ENCODE results near the gene C2CD5. TPM values are rescaled to one million over a fixed set of nuclear protein-coding genes. Genes with fewer than 3 reads are reported as not detected.
"Not testable (repeated sequence)": the region's sequence is repeated elsewhere in the genome, so short reads cannot be mapped to it uniquely, and the experiment has no call there.

The C2CD5 gene
- total RNA-seq, 2 experiments from 2014 or later, result 52.6 to 52.7 TPM

GRCh38 chr12:22488478-22488877 is 55.9 kb downstream of the C2CD5 start:
- ChIA-PET CTCF (no interaction called here), POLR2A (no interaction called here)
- Mint-ChIP-seq H3K36me3 (ENCODE audit: low read depth) (peaks cover 58% of the 10 kb centered on the region), H3K4me3 (no peak overlapping the region), H3K4me1 (no peaks in the 10 kb centered on the region), H3K9me3 (peaks cover 2% of the 10 kb centered on the region), H3K27me3 (no peaks in the 10 kb centered on the region), H3K27ac (no peak overlapping the region)
- no peak for DNase-seq

DNA sequence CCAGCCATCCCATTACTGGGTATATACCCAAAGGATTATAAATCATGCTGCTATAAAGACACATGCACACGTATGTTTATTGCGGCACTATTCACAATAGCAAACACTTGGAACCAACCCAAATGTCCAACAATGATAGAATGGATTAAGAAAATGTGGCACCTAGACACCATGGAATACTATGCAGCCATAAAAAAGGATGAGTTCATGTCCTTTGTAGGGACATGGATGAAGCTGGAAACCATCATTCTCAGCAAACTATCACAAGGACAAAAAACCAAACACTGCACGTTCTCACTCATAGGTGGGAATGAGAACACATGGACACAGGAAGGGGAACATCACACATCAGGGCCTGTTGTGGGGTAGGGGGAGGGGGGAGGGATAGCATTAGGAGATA is 56.7 kb downstream of the C2CD5 start:
- H3K4me1 Mint-ChIP-seq, H3K27me3 Mint-ChIP-seq, H3K4me3 Mint-ChIP-seq, CTCF ChIA-PET, H3K9me3 Mint-ChIP-seq, H3K27ac Mint-ChIP-seq, DNase-seq, POLR2A ChIA-PET: not testable (repeated sequence)
- peaks cover 58% of the 10 kb centered on the region for H3K36me3 Mint-ChIP-seq (ENCODE audit: low read depth)

- H3K27ac Mint-ChIP-seq, result no peak overlapping the region
- peaks cover 46% of the 10 kb centered on the region for H3K36me3 Mint-ChIP-seq (ENCODE audit: low read depth)
- no peaks in the 10 kb centered on the region for H3K9me3 Mint-ChIP-seq
- DNase-seq, result no peak
- CTCF ChIA-PET, result no interaction called here
- H3K4me1 Mint-ChIP-seq, result peaks cover 17% of the 10 kb centered on the region
- no peaks in the 10 kb centered on the region for H3K27me3 Mint-ChIP-seq
- POLR2A ChIA-PET, result no interaction called here
- H3K4me3 Mint-ChIP-seq, result no peak overlapping the region
Observed at GRCh38 chr12:22481547-22482104, 62.7 kb downstream of the C2CD5 start.

DNA sequence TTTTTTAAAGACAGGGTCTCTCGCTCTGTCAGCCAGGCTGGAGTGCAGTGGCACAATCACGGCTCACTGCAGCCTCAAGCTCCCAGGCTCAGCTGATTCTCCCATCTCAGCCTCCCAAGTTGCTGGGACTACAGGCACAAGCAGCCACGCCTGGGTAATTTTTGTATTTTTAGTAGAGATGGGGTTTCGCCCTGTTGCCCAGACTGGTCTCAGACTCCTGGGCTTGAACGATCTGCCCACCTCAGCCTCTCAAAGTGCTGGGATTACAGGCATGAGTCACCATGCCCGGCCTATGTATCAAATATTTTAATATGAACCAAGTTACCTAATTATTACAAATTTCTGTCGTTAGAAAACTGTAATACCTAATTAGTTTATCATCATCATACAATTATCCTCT is 63.5 kb downstream of the C2CD5 start:
- H3K4me3 Mint-ChIP-seq, H3K27ac Mint-ChIP-seq, H3K27me3 Mint-ChIP-seq, POLR2A ChIA-PET, DNase-seq, H3K9me3 Mint-ChIP-seq: not testable (repeated sequence)
- CTCF ChIA-PET, result interaction anchor here (0.5 kb wide), 1 partner anchor 145 kb away, joined by 3 read pairs; no protein-coding TSS in a partner anchor
- Mint-ChIP-seq H3K36me3 (ENCODE audit: low read depth) (peaks cover 42% of the 10 kb centered on the region), H3K4me1 (peaks cover 17% of the 10 kb centered on the region)

DNA sequence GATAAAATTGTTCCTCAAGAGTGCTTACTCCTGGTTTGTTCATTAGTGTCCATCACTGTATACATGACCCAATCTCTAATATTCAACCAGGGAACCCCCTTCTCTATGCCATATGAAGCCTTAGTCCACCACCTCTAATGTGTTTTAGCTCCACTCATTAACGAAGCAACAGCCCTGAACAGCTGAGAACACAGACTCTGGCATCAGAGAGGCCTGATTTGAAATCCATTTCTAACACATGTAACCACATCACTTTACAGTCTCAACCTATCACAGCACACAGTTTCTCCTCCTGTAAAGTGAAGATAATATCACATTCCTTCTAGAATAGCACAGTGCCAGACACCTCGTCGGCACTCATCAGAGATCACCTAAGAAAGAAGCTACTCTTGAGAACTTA is 64.3 kb downstream of the C2CD5 start:
- peaks cover 17% of the 10 kb centered on the region for H3K4me1 Mint-ChIP-seq

DNA sequence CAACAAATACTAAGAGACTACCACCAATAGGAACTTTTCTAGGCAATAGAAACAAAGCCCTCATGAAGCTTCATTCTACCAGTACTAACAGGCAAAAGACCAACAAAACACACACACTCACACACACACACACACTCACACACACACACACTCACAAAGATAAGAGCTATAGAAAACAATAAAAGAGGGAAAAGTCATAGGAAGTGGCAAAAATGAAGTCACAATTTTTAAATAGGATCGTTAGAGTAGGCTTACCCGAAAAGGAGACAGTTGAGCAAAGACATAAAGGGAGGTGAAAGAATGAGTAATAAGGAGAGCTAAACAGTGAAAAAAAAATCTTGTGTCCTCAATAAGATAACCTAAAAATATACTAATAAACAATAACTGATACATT is 66.5 kb downstream of the C2CD5 start:
- H3K4me3 Mint-ChIP-seq, result no peak overlapping the region
- DNase-seq, result no peak
- ChIA-PET POLR2A (no interaction called here), CTCF (interaction anchor here (0.8 kb wide), 1 partner anchor 18 kb away, joined by 3 read pairs; no protein-coding TSS in a partner anchor)
- no peaks in the 10 kb centered on the region for H3K27me3 Mint-ChIP-seq
- peaks cover 25% of the 10 kb centered on the region for H3K4me1 Mint-ChIP-seq
- H3K27ac Mint-ChIP-seq, result peak overlapping the region; percentile 16
- no peaks in the 10 kb centered on the region for H3K9me3 Mint-ChIP-seq
- H3K36me3 Mint-ChIP-seq (ENCODE audit: low read depth), result peaks cover 34% of the 10 kb centered on the region

More for the DNA sequence above, 64.3 kb downstream of the C2CD5 start:
- no peaks in the 10 kb centered on the region for H3K9me3 Mint-ChIP-seq
- no peak overlapping the region for H3K27ac Mint-ChIP-seq
- peaks cover 41% of the 10 kb centered on the region for H3K36me3 Mint-ChIP-seq (ENCODE audit: low read depth)
- DNase-seq, result no peak
- ChIA-PET CTCF (interaction anchor here (0.5 to 1.0 kb wide), 2 partner anchors 20 to 145 kb away, joined by 3 to 4 read pairs; no protein-coding TSS in a partner anchor), POLR2A (no interaction called here)
- no peaks in the 10 kb centered on the region for H3K27me3 Mint-ChIP-seq
- no peak overlapping the region for H3K4me3 Mint-ChIP-seq

- ChIA-PET POLR2A (no interaction called here), CTCF (interaction anchor here (0.8 to 0.9 kb wide), 2 partner anchors 17 to 18 kb away, joined by 3 read pairs; no protein-coding TSS in a partner anchor)
- Mint-ChIP-seq H3K27ac (peak overlapping the region; percentile 16), H3K27me3 (no peaks in the 10 kb centered on the region), H3K36me3 (ENCODE audit: low read depth) (peaks cover 30% of the 10 kb centered on the region), H3K4me3 (no peak overlapping the region), H3K4me1 (peaks cover 25% of the 10 kb centered on the region), H3K9me3 (no peaks in the 10 kb centered on the region)
- no peak for DNase-seq
Observed at GRCh38 chr12:22477166-22477893, 67.0 kb downstream of the C2CD5 start.

DNA sequence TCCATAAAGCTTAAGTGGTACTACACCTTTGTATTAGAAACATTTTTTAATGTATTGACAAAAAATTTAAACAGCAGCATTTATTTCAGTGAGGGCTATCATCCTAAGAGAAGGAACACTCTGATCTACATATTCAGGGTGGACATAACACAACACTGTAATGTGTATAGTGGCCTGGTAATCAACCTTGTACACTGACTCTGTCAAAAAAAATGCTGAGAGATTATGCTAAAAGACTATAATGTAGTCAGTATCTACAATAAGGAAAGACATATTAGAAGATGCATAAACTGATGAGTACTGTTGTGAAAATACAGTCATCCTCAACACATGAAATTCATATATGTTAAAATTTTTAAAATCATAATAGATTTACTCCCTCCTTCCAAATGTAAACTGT is 68.2 kb downstream of the C2CD5 start:
- H3K36me3 Mint-ChIP-seq (ENCODE audit: low read depth), result peaks cover 24% of the 10 kb centered on the region
- H3K4me3 Mint-ChIP-seq, result no peak overlapping the region
- ChIA-PET CTCF (interaction anchor here (0.9 kb wide), 1 partner anchor 16 kb away, joined by 3 read pairs; no protein-coding TSS in a partner anchor), POLR2A (interaction anchor here (0.9 kb wide), 1 partner anchor 67 kb away, joined by 3 read pairs; no protein-coding TSS in a partner anchor)
- H3K27me3 Mint-ChIP-seq, result no peaks in the 10 kb centered on the region
- DNase-seq, result no peak
- H3K4me1 Mint-ChIP-seq, result peaks cover 25% of the 10 kb centered on the region
- H3K27ac Mint-ChIP-seq, result no peak overlapping the region
- H3K9me3 Mint-ChIP-seq, result no peaks in the 10 kb centered on the region

DNA sequence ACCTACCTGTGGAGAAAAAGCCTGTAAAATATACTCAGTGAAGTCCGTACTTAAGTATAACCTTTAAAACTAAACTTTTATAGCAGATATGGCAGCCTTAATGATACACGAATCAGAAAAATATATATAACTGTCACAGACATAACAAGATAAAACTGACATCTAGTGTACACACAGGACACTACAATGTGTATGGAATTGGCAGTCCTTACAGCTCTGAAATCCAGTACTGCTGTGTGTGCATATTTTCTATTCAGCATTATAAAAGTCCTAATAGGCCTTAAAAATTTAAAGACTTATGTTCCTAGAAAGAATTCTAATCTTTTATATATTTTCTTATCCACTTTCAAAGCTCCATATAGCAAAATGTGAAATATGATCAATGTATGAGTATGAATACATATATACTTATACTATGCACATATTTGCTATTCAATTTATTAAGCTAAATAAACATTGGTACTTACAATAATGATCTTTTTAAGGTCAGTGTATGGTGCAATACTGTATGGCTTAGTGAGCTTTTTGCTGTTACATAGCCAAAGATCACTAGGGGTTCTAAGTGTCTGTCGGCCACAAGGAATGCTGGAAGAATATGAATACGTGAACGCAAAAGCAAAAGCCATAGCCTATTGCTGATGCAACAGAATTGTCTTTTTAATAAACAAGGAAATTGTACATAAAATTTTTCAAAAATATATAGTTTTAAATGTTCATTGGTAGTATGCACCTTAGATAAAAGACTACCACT is 69.2 kb downstream of the C2CD5 start:
- Mint-ChIP-seq H3K36me3 (ENCODE audit: low read depth) (peaks cover 30% of the 10 kb centered on the region), H3K27ac (no peak overlapping the region), H3K9me3 (no peaks in the 10 kb centered on the region), H3K4me1 (peaks cover 24% of the 10 kb centered on the region), H3K27me3 (no peaks in the 10 kb centered on the region), H3K4me3 (no peak overlapping the region)
- ChIA-PET CTCF (no interaction called here), POLR2A (interaction anchor here (0.5 to 0.9 kb wide), 2 partner anchors 33 to 66 kb away, joined by 3 read pairs; no protein-coding TSS in a partner anchor)
- DNase-seq, result no peak

DNA sequence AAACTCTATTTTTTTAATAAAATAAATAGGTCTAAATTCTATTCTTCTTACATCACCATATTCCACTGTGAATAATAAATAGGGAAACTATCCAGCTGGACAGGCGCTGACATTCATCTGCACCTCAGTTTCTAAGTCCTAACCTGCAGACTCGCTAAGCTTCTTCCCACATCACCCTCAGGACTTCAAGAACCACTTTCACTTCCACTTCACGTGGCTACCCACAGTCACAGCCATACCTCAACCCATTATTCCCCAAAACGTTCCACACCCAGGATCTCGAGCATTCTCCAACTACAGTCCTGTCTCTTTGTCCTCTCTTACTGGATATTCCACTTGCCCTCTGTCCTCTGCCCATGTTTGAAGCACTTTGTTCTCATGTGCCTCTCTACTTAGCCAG is 71.1 kb downstream of the C2CD5 start:
- ChIA-PET POLR2A (no interaction called here), CTCF (no interaction called here)
- no peak for DNase-seq
- Mint-ChIP-seq H3K9me3 (no peaks in the 10 kb centered on the region), H3K27ac (no peak overlapping the region), H3K27me3 (no peaks in the 10 kb centered on the region), H3K36me3 (ENCODE audit: low read depth) (peaks cover 34% of the 10 kb centered on the region), H3K4me1 (peaks cover 19% of the 10 kb centered on the region), H3K4me3 (no peak overlapping the region)

DNA sequence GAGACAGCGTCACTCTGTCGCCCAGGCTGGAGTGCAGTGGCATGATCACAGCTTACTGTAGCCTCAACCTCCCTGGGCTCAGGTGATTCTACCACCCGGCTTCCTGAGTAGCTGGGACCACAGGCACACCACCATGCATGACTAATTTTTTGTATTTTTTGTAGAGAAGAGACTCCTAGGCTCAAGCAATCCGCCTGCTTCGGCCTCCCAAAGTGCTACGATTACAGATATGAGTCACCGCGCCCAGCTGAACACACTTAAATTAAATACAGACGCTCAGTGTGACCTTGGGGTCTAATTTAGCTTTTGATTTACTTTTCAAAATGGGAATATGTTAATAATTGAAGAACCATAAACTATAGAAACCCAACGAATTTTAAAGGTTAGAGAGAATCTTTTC is 77.2 kb downstream of the C2CD5 start:
- no peak for DNase-seq
- H3K27me3 Mint-ChIP-seq, result no peaks in the 10 kb centered on the region
- peaks cover 27% of the 10 kb centered on the region for H3K36me3 Mint-ChIP-seq (ENCODE audit: low read depth)
- no peaks in the 10 kb centered on the region for H3K9me3 Mint-ChIP-seq
- H3K4me3 Mint-ChIP-seq, result no peak overlapping the region
- no peak overlapping the region for H3K27ac Mint-ChIP-seq
- H3K4me1 Mint-ChIP-seq, result no peaks in the 10 kb centered on the region
- ChIA-PET CTCF (interaction anchor here (3.5 kb wide), 1 partner anchor 9 kb away, joined by 26 read pairs; no protein-coding TSS in a partner anchor), POLR2A (no interaction called here)

- ChIA-PET POLR2A (no interaction called here), CTCF (no interaction called here)
- no peaks in the 10 kb centered on the region for H3K9me3 Mint-ChIP-seq
- H3K4me3 Mint-ChIP-seq, result no peak overlapping the region
- no peak for DNase-seq
- H3K27ac Mint-ChIP-seq, result no peak overlapping the region
- peaks cover 13% of the 10 kb centered on the region for H3K36me3 Mint-ChIP-seq (ENCODE audit: low read depth)
- H3K27me3 Mint-ChIP-seq, result no peaks in the 10 kb centered on the region
- no peaks in the 10 kb centered on the region for H3K4me1 Mint-ChIP-seq
Observed at GRCh38 chr12:22463306-22463705, 81.0 kb downstream of the C2CD5 start.

DNA sequence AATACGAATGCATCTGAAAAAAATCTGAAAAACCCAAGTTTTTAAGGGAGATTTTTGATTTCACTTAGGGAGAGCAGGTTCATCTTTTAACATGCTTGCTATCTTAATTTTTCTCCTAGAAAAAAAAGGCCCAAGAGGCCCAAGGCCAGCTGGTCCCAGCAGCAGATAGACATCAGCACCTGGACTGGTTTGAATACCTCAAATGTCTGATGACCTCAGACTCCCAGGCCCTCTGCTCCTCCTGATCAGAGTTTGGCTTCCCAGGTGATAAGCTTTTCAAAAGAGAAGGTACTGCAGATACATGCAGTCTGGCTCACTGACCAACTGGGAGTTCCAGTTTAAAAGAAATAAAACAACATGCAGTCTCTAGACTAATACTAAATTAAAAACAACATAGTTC is 82.6 kb downstream of the C2CD5 start:
- H3K27ac Mint-ChIP-seq, result no peak overlapping the region
- POLR2A ChIA-PET, result no interaction called here
- H3K4me1 Mint-ChIP-seq, result no peaks in the 10 kb centered on the region
- peaks cover 4% of the 10 kb centered on the region for H3K36me3 Mint-ChIP-seq (ENCODE audit: low read depth)
- CTCF ChIA-PET, result interaction anchor here (0.7 to 1.4 kb wide), 4 partner anchors 52 to 764 kb away, joined by 3 to 6 read pairs (median 4); no protein-coding TSS in a partner anchor
- no peaks in the 10 kb centered on the region for H3K9me3 Mint-ChIP-seq
- H3K4me3 Mint-ChIP-seq, result no peak overlapping the region
- no peak for DNase-seq
- H3K27me3 Mint-ChIP-seq, result no peaks in the 10 kb centered on the region

All from activated CD4-positive, alpha-beta memory T cell treated with anti-CD3 and anti-CD28 coated beads, Interleukin-2, amount 10 ng/mL, durations not matched to agents 7 days and 5 days (primary cell).